HG02973 (cell line): ENCODE measurements around the gene LIN7B.
A peak's percentile ranks its signal among the peaks of the same experiment; 100 is the strongest.
"Not testable (repeated sequence)": the region's sequence is repeated elsewhere in the genome, so short reads cannot be mapped to it uniquely, and the experiment has no call there.

Experiments used
- ATAC-seq: cut with Tn5 transposase; IDR thresholded peaks from one replicate; pipeline ENCODE4 v1.9.1; 2021; ENCODE audit warnings: moderate library complexity; ENCODE audit not compliant: unreplicated experiment

Gene LIN7B

GRCh38 chr19:49118565-49119410, 4.6 kb downstream of the LIN7B start, which contains the start of gene C19orf73:
Gene C19orf73, minus strand, starts transcription at chr19:49119143. Its CDS starts 121 bp downstream, at chr19:49119022.
- peak; percentile 63 for ATAC-seq

GRCh38 chr19:49119411-49120324, 5.5 kb downstream of the LIN7B start, which contains the start of gene PPFIA3:
Gene PPFIA3, plus strand, starts transcription at chr19:49119544. Its CDS starts 8,330 bp downstream, at chr19:49127874.
- no peak for ATAC-seq

- no peak for ATAC-seq
Observed at GRCh38 chr19:49120325-49120683, 6.1 kb downstream of the LIN7B start.

- ATAC-seq = no peak
Observed at GRCh38 chr19:49120868-49121267, 6.7 kb downstream of the LIN7B start.

GRCh38 chr19:49121841-49122240, 7.7 kb downstream of the LIN7B start:
- not testable (repeated sequence) for ATAC-seq

- ATAC-seq = not testable (repeated sequence)
Observed at GRCh38 chr19:49123285-49123684, 9.1 kb downstream of the LIN7B start.

- no peak for ATAC-seq
Observed at GRCh38 chr19:49125025-49125731, 11.0 kb downstream of the LIN7B start.

GRCh38 chr19:49126575-49126974, 12.4 kb downstream of the LIN7B start:
- no peak for ATAC-seq

- ATAC-seq = not testable (repeated sequence)
Observed at GRCh38 chr19:49127225-49127624, 13.1 kb downstream of the LIN7B start.

GRCh38 chr19:49127674-49128544, 13.7 kb downstream of the LIN7B start:
- ATAC-seq = peak; percentile 81

GRCh38 chr19:49128545-49129237, 14.5 kb downstream of the LIN7B start:
- ATAC-seq = no peak

- ATAC-seq = no peak
Observed at GRCh38 chr19:49129238-49129583, 15.0 kb downstream of the LIN7B start.

- no peak for ATAC-seq
Observed at GRCh38 chr19:49130325-49130724, 16.2 kb downstream of the LIN7B start.

GRCh38 chr19:49132974-49133609, 18.9 kb downstream of the LIN7B start:
- no peak for ATAC-seq

GRCh38 chr19:49133621-49134454, 19.7 kb downstream of the LIN7B start:
- ATAC-seq = no peak

- no peak for ATAC-seq
Observed at GRCh38 chr19:49135686-49136085, 21.5 kb downstream of the LIN7B start.

GRCh38 chr19:49136771-49137171, 22.6 kb downstream of the LIN7B start:
- no peak for ATAC-seq

GRCh38 chr19:49140951-49141350, 26.8 kb downstream of the LIN7B start:
- ATAC-seq = no peak
